ENCODE measurements around the gene ELP1.
"Not testable (repeated sequence)": the region's sequence is repeated elsewhere in the genome, so short reads cannot be mapped to it uniquely, and the experiment has no call there.

The ELP1 gene

GRCh38 chr9:108852079-108852478, 81.8 kb downstream of the ELP1 start:
- no peak for DNase-seq

GRCh38 chr9:108851138-108851537, 82.8 kb downstream of the ELP1 start:
- DNase-seq, result no peak

GRCh38 chr9:108850293-108850897, 83.5 kb downstream of the ELP1 start:
- DNase-seq, result no peak

DNA sequence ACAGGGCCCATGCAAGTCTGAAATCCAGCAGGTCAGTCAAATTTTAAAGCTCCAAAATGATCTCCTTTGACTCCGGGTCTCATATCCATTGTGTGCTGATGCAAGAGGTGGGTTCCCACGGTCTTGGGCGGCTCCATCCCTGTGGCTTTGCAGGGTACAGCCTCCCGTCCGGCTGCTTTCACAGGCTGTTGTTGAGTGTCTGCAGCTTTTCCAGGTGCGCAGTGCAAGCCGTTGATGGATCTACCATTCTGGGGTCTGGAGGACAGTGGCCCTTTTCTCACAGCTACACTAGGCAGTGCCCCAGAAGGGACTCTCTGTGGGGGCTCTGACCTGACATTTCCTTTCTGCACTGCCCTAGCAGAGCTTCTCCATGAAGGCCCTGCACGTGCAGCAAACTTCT, 85.6 kb downstream of the ELP1 start:
- DNase-seq, result not testable (repeated sequence)

GRCh38 chr9:108845947-108846346, 88.0 kb downstream of the ELP1 start:
- no peak for DNase-seq

GRCh38 chr9:108845507-108845906, 88.4 kb downstream of the ELP1 start:
- no peak for DNase-seq

GRCh38 chr9:108844856-108845255, 89.1 kb downstream of the ELP1 start:
- DNase-seq, result no peak

GRCh38 chr9:108844391-108844790, 89.5 kb downstream of the ELP1 start:
- DNase-seq, result no peak

DNA sequence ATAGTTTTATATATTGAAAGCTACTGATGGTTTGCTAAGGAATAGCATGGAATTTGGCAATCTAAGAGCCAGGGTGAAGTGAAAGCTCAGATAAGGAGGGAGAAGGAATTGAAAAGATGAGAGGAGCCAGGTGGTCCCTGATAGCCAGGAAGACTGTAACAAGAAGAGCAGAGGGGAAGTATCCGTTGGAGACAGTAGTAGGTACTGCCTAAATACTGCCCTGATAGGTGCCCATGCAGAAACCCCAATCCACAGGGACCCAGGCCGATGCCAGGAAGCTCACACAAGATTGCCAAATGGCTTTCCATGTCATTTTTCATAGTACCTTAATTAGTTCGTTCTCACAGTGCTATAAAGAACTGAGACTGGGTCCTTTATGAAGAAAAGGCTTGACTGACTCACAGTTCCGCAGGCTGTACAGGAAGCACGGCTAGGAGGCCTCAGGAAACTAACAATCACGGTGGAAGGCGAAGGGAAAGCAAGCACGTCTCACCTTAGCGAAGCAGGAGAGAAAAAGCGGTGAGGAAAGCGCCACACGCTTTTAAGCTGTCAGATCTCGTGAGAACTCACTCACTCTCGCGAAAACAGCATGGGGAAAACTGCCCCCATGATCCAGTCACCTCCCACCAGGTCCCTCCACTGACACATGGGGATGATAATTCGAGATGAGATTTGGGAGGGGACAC, 91.2 kb downstream of the ELP1 start:
- no peak for DNase-seq

DNA sequence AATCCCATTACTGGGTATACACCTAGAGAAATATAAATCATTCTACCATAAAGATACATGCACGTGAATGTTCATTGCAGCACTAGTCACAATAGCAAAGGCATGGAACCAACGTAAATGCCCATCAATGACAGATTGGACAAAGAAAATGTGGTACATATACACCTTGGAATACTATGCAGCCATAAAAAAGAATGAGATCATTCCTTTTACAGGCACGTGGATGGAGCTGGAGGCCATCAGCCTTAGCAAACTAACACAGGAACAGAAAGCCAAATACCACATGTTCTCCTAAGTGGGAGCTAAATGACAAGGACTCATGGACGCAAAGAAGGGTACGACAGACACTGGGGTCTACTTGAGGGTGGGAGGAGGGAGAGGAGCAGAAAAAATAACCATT, 94.4 kb downstream of the ELP1 start:
- not testable (repeated sequence) for DNase-seq

DNA sequence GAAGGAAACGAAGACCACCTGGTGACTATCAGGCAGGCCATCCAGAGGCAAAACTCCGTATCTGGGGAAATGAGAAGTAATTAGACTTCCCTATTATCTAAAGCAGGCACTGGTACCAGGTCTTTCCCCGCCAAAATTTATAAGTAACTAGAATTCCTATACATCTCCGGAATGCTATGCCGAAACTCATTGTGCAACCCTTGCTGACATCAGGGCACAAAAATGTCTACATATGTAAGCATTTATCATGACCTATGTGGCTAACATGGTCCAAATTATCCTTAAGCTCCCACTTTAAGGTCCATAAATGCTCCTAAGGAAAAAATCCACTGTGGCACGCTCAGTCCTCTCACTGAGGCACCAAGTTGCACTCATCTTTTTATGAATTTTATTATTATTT, 95.9 kb downstream of the ELP1 start:
- no peak for DNase-seq

DNA sequence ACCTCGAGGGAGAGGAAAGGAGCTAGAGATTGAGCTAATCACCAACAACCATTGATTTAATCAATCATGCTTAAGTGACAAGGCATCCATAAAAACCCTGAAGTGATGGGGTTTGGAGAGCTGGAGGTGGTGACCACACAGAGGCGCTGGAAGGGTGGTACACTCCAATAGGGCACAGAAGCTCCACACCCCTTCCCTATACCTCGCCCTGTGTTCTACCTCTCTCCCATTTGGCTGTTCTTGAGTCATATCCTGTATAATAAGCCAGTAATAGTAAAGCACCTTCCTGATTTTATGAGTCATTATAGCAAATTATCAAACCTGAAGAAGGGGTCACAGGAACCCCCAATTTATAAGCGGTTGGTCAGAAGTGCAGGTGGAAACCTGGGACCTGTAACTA, 96.4 kb downstream of the ELP1 start:
- no peak for DNase-seq

GRCh38 chr9:108836781-108837180, 97.1 kb downstream of the ELP1 start:
- no peak for DNase-seq

DNA sequence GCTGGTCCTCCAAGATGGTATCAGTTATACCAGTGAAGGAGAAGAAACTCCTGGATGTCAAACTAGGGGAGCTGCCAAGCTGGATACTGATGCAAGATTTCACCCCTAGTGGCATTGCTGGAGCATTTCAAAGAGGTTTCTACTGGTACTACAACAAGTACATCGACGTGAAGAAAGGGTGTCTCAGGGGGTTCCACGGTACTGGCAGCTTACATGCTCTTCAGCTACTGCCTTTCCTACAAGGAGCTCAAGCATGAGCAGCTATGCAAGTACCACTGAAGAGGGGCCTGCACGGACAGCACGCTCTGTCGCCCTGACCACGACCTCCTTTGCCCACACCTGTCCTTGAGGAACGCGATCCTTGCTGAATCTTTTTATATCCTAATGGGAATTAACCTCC, 97.6 kb downstream of the ELP1 start:
- DNase-seq, result no peak

- DNase-seq, result no peak
Observed at GRCh38 chr9:108835831-108836230, 98.1 kb downstream of the ELP1 start.

DNA sequence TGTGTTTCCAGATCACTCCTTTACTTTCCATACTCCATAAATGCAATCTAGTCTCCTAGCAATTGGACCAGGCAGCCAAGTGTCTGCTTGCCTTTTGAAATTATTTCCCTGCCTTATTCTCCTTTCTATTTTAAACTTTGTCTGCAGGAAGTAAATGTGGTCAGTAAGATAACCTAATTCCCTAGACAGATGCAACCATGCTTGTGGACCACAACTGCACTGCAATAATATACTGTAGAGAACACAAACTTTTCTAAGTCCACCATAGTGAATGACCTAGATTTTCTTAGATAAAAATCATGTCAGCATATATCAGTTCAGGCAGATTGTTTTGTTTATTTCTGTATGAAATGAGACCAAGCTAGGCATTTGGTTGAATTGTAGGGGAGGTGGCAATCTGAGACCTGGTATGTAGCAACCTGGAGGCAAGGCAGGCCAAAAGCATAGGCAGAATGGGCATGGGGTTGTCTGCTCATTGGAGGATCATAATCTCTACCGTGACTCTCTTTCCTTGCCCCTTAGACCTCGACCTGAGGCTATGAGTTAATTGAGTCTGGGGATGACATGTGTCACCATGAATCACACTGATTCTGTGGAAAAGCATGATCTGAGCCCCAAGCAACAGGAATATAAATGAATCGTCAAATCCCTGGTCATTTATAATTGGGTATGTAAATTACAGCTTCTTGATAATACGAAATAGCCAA, 98.8 kb downstream of the ELP1 start:
- DNase-seq, result no peak

DNA sequence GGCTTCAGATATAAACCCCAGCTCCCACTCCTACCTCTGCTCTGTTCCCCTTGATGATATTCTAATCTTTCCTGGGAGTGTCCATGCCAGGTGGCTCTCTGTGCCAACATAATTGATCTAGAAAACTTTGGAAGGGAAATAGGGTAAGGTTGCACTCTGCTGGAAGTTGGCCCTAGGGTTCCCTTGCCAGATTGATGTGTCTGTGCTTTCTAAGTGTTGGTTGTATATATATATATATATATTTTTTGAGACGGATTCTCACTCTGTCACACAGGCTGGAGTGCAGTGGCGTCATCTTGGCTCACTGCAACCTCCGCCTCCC, 101.8 kb downstream of the ELP1 start:
- DNase-seq, result no peak

DNA sequence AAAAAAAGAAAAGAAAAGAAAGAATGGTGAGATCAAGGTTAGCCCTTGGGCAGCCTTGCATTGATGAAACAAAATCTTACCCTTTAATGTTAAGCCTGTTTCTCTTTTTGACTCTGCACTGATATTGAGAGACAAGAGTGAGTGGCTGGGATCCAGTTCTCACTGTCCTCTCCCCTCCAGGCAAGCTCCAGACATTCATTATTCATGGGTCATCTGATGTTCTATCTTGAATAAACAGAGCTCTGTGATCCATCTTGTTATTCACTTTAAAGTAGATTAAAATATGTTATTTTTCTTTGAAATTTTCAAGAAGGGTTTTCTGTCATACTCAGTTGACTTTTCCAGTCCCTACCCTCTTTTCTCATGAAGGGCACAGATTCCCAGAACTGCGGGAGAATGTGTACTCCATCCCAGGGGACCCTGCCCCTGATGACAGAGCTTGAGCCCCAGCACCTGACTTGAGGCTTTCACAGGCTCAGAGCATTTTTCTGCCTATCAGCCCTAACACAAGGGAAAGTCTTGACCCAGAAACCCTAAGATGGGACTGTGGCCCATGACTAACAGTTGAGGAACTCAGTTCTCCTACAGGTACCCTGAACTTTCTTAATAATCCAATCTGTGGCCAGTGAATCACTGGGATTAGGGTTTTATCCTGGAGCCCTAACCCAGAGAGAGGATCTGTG, 102.3 kb downstream of the ELP1 start:
- DNase-seq, result no peak

- no peak for DNase-seq
Observed at GRCh38 chr9:108830272-108830671, 103.7 kb downstream of the ELP1 start.

DNA sequence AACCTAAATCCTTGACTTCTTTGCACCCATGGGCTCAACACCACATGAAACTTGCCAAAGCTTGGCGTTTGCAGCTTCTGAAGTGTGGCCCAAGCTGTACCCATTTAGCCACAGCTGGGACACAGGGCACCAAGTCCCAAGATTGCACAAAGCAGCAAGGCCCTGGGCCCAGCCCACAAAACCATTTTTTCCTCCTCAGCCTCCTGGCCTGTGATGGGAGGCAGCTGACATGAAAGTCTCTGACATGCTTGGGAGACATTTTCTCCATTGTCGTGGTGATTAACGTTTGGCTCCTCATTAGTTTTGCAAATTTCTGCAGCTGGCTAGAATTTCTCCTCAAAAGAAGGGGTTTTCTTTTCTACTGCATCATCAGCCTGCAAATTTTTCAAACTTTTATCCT, 110.1 kb downstream of the ELP1 start:
- DNase-seq, result no peak
